NCI-H82 treated with DMSO at 0.1 percent for 48 hours (cell line): ENCODE data around the gene STOX1.
"Not testable (repeated sequence)": the region's sequence is repeated elsewhere in the genome, so short reads cannot be mapped to it uniquely, and the experiment has no call there.

Experiments used
- DNase-seq: peaks from one replicate; lab custom pipeline; 2025; ENCODE audit not compliant: unreplicated experiment; lab: John Stamatoyannopoulos, UW

The STOX1 gene, protein sequence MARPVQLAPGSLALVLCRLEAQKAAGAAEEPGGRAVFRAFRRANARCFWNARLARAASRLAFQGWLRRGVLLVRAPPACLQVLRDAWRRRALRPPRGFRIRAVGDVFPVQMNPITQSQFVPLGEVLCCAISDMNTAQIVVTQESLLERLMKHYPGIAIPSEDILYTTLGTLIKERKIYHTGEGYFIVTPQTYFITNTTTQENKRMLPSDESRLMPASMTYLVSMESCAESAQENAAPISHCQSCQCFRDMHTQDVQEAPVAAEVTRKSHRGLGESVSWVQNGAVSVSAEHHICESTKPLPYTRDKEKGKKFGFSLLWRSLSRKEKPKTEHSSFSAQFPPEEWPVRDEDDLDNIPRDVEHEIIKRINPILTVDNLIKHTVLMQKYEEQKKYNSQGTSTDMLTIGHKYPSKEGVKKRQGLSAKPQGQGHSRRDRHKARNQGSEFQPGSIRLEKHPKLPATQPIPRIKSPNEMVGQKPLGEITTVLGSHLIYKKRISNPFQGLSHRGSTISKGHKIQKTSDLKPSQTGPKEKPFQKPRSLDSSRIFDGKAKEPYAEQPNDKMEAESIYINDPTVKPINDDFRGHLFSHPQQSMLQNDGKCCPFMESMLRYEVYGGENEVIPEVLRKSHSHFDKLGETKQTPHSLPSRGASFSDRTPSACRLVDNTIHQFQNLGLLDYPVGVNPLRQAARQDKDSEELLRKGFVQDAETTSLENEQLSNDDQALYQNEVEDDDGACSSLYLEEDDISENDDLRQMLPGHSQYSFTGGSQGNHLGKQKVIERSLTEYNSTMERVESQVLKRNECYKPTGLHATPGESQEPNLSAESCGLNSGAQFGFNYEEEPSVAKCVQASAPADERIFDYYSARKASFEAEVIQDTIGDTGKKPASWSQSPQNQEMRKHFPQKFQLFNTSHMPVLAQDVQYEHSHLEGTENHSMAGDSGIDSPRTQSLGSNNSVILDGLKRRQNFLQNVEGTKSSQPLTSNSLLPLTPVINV

DNA sequence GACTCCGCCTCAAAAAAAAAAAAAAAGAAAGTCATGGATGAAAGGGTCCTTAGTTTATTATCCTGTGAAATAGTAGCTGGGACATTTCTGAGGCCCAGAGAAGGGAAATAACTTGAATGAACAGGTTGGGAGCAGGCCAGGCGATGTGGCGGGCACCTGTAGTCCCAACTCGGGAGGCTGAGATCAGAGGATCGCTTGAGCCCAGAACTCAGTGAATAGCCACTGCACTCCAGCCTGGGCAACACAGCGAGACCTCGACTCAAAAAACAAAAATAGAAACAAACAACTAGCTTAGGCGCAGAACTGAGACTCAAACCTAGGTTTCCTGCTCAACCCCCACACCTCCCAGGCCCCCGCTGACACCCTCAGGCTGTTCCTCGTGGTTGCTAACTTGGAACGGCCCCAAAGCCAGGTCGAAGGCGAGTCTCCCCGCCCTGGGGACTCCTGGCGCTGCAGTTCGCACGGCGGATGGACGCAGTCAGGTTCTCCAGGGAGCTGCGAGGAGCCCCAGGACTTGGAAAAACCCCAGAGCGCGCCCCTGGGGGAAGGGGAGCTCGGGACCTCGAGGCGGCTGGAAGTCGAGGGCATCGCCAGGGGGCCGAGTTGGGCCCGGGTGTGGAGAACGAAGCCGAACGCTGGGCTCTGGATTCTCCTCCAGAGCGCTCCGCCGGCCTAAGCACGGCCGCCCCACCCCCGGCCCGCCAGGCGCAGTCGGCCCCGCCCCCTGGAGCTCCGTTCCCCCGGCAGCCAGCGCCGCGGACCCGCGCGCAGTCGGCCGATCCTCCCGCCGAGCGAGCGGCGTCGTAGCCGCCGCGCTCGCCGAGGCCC, at the start of gene STOX1:
Gene STOX1, plus strand, starts transcription at position 768 of the 828 bp plus-strand sequence. CDS start 93 bp downstream, outside the sequence.
- DNase-seq, result peak; percentile 34

GRCh38 chr10:68781613-68782574, 45.4 kb upstream of the STOX1 start:
- no peak for DNase-seq

DNA sequence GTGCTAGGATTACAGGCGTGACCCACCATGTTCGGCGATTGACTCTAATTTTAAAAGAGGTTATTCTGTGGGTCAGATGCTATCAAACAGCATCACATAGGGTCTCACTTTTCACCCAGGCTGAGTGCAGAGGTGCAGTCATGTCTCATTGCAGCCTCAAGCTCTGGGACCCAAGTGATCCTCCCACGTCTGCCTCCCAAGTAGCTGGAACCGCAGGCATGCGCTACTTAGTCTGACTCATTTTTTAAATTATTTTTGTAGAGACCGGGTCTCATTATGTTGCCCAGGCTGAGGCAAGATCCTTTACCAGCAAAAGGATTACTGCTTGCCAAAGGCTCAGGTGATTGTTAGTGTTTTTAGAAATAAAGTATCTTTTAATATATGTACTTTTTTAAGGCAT, 42.9 kb upstream of the STOX1 start:
- DNase-seq, result no peak

DNA sequence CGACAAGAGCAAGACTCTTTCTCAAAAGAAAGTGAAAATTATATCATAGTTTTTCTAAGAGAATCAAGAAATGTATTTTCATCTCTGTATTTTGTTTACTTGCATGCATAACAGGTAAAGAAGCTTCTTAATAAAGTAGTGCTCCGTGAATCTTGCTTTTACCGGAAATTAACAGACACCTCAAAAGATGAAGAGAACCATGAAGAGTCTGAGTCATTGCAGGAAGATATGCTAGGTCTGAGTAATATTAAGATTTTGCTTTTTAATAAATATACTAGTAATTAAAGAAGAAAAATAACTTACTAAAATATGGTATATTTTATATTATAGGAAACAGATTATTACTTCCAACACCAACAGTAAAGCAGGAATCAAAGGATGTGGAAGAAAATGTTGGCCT, 39.5 kb upstream of the STOX1 start:
- DNase-seq, result no peak

DNA sequence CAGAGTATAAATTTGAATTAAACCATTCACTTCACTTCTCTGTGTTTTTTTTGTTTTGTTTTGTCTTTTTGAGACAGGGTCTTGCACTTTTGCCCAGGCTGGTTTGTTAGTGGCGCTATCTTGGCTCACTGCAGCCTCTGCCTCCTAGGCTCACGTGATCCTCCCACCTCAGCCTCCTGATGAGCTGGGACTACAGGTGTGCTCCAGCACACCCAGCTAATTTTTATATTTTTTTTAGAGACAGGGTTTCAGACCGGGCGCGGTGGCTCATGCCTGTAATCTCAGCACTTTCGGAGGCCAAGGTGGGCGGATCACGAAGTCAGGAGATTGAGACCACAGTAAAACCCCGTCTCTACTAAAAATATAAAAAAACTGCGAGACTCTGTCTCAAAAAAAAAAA, 36.9 kb upstream of the STOX1 start:
- no peak for DNase-seq

DNA sequence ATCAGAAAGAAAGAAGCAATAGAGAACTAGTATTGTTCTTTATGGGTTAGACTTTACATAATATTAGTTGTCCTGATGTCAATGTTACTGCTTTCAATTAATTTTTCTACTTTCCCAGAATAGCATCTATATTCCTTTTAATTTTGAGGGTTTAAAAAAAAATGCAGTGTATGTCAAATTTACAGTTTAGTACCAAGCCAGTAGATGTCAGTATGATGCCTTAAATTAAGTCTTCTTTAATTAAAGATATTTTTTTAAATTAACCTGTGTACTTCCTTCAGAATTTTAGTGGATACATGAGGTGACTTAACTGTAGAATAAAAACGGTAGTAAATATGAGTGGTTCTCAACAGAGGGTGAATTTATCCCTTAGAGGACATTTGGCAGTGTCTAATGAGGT, 35.2 kb upstream of the STOX1 start:
- DNase-seq, result no peak

- DNase-seq, result no peak
Observed at GRCh38 chr10:68795886-68796532, 31.3 kb upstream of the STOX1 start.

DNA sequence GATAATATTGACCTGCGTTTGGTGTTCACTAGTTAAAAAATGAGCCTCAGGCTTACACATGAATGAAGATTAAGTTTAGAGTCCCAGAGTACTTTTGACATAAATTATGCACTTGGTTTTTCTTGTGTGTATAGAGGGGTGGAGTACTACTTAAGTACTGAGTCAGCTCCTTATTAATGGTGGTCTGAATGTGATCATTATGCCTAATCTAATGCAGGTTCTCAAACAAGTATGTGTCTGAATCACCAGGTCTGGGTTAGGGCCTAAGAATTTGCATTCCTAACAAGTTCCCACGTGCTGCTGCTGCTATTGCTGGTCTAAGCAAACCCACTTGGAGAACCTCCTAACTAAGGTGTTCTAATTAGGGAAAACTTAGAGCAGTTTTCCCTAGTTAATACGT, 30.7 kb upstream of the STOX1 start:
- no peak for DNase-seq

DNA sequence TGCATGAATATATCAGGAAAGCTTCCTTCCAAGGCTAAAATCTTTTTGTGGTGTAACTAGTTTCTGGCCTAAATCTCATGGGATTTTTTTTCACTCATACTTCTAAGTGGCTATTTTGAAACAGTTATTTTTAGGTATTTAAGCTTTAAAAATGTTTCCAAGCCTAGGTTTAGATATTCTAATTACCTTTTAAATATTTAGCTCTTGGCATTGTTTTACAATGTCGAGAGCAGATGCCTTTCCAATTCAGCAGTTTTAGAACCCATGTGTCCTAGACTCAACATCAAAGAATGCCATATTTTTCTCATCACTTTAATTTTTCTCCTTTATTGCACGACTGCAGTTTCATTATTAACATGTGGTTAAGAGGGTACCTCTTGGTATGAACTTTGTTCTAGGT, 27.1 kb upstream of the STOX1 start:
- DNase-seq, result no peak

- DNase-seq, result no peak
Observed at GRCh38 chr10:68804692-68805091, 22.6 kb upstream of the STOX1 start.

- not testable (repeated sequence) for DNase-seq
Observed at GRCh38 chr10:68810830-68811229, 16.5 kb upstream of the STOX1 start.

DNA sequence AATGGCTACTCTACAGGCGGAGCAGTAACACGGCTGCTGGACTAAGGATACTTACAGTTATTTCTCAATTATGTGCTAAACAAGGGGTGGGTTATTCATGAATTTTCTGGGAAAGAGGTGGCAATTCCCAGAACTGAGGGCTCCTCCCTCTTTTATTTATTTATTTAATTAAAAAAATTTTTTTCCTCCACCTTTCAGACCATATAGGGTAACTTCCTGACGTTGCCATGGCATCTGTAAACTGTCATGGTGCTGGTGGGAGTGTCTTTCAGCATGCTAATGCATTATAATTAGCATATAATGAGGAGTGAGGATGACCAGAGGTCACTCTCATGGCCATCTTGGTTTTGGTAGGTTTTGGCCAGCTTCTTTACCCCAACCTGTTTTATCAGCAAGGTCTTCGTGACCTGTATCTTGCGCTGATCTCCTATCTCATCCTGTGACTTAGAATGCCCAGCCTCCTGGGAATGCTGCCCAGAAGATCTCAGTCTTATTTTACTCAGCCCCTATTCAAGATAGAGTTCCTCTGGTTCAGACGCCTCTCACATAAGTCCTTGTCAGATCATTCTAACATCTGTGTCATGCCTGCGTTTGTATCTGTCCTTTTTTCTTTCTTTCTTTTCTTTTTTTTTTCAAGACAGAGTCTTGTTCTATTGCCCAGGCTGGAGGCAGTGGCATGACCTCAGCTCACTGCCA, 15.9 kb upstream of the STOX1 start:
- no peak for DNase-seq

GRCh38 chr10:68812420-68812819, 14.9 kb upstream of the STOX1 start:
- no peak for DNase-seq

DNA sequence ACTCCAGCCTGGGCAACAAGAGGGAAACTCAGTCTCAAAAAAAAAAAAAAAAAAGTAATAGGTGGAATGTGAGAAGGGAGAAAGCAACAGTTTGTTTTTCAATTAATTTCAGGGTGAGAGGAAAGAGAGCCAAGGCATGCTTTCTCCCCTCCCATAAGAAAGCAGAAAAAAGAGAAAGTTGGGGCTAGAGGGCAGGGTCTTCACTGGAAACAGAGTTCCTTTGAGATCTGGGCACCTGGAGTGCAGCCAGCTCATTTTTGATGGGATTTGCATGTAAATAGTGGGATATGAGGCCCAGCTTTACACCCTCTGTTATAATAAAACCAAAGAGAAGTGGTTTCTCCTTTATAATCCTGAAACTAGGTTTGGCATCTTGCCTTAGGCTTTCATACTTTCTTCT, 13.8 kb upstream of the STOX1 start:
- no peak for DNase-seq

- no peak for DNase-seq
Observed at GRCh38 chr10:68816796-68817412, 10.4 kb upstream of the STOX1 start.

DNA sequence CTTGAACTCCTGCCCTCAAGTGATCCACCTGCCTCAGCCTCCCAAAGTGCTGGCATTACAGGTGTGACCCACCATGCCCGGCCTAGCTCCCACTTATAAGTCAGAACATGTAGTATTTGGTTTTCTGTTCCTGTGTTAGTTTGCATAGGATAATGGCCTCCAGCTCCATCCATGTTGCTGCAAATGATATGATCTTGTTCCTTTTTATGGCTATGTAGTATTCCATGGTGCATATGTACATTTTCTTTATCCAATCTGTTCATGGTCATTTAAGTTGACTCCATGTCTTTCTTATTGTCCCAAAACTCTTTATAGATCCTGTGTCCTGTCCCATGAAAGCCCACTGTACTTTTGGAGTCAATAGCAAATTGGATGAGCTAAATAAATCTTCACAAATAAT, 7.0 kb upstream of the STOX1 start:
- DNase-seq, result not testable (repeated sequence)

GRCh38 chr10:68822626-68823025, 4.7 kb upstream of the STOX1 start:
- not testable (repeated sequence) for DNase-seq

GRCh38 chr10:68827592-68827959, 245 bp downstream of the STOX1 start:
- not testable (repeated sequence) for DNase-seq
